Neural progenitor cell (in vitro differentiated cells): ENCODE data around the gene TMEM127. TPM values are rescaled to one million over a fixed set of nuclear protein-coding genes. Genes with fewer than 3 reads are reported as not detected.

Experiments
- DNase-seq: peaks from one replicate; pipeline ENCODE4 v3.0.0-alpha.2; 2016; ENCODE audit warnings: low spot score
- H2AFZ ChIP-seq: fragments of 200-600 bp; sonication (generic); replicated peaks from 2 replicates; pipeline ENCODE4 v1.6.1; 2016; ENCODE audit warnings: antibody characterized with exemption
- H3F3A ChIP-seq: fragments of 200-600 bp; sonication (generic); 2 replicates; pipeline ENCODE4 v1.6.1; 2016; ENCODE audit warnings: antibody characterized with exemption, low read depth
- H3K27ac ChIP-seq: fragments of 200-600 bp; sonication (generic); 2 replicates; pipeline ENCODE4 v1.5.1; 2016; ENCODE audit warnings: mild to moderate bottlenecking
- H3K27me3 ChIP-seq: fragments of 200-600 bp; sonication (generic); 2 replicates; pipeline ENCODE4 v1.6.1; 2016; ENCODE audit warnings: mild to moderate bottlenecking, moderate library complexity
- H3K36me3 ChIP-seq: fragments of 200-600 bp; sonication (generic); 2 replicates; pipeline ENCODE4 v1.5.1; 2016
- H3K4me1 ChIP-seq: fragments of 200-600 bp; sonication (generic); 2 replicates; pipeline ENCODE4 v1.6.1; 2016; ENCODE audit warnings: mixed run types
- H3K4me2 ChIP-seq: fragments of 200-600 bp; sonication (generic); 2 replicates; pipeline ENCODE4 v1.6.1; 2016
- H3K4me3 ChIP-seq: fragments of 200-600 bp; sonication (generic); 2 replicates; pipeline ENCODE4 v1.5.1; 2016
- H3K79me2 ChIP-seq: fragments of 200-600 bp; sonication (generic); 2 replicates; pipeline ENCODE4 v1.6.1; 2016; ENCODE audit warnings: low read depth
- H3K9ac ChIP-seq: fragments of 200-600 bp; sonication (generic); 2 replicates; pipeline ENCODE4 v1.6.1; 2016
- H3K9me3 ChIP-seq: fragments of 200-600 bp; sonication (generic); 2 replicates; pipeline ENCODE4 v1.5.1; 2016; ENCODE audit warnings: low read depth
- H4K20me1 ChIP-seq: fragments of 200-600 bp; sonication (generic); 2 replicates; pipeline ENCODE4 v1.6.1; 2016; ENCODE audit warnings: low read depth
- H3K27ac Mint-ChIP-seq: 3 replicates; pipeline ENCODE4 v1.8.0; 2021; ENCODE audit warnings: mixed read lengths
- H3K27me3 Mint-ChIP-seq: 2 replicates; pipeline ENCODE4 v1.8.0; 2022; ENCODE audit warnings: low read depth, mild to moderate bottlenecking, inconsistent platforms, moderate library complexity, mixed read lengths; ENCODE audit not compliant: insufficient read depth
- H3K36me3 Mint-ChIP-seq: 3 replicates; pipeline ENCODE4 v1.8.0; 2021; ENCODE audit warnings: mixed read lengths
- H3K4me1 Mint-ChIP-seq: 3 replicates; pipeline ENCODE4 v1.8.0; 2021; ENCODE audit warnings: mixed read lengths
- H3K4me3 Mint-ChIP-seq: 3 replicates; pipeline ENCODE4 v1.8.0; 2021; ENCODE audit warnings: mild to moderate bottlenecking, moderate library complexity, mixed read lengths
- H3K9me3 Mint-ChIP-seq: 3 replicates; pipeline ENCODE4 v1.8.0; 2020; ENCODE audit warnings: mixed read lengths
- CTCF ChIP-seq: fragments of 200-600 bp; sonication (generic); IDR thresholded peaks from 2 replicates; pipeline ENCODE4 v1.5.1; 2017; ENCODE audit warnings: antibody characterized with exemption, mild to moderate bottlenecking
- EZH2 ChIP-seq: fragments of 200-600 bp; sonication (generic); IDR thresholded peaks from 2 replicates; pipeline ENCODE4 v1.6.1; 2017; ENCODE audit warnings: antibody characterized with exemption, mild to moderate bottlenecking, moderate library complexity
- EZH2phosphoT487 ChIP-seq: fragments of 200-600 bp; sonication (generic); IDR thresholded peaks from 2 replicates; pipeline ENCODE4 v1.6.1; 2017; ENCODE audit warnings: antibody characterized with exemption
- total RNA-seq: library from RNA; depleted of rRNA; stranded (reverse); fragments of >200 nt; gene quantifications from 2 replicates; pipeline ENCODE4 v1.2.3, GENCODE V29; 2015; ENCODE audit warnings: low replicate concordance

The TMEM127 gene
- total RNA-seq, 1 donor from 2014 or later: 9.1 TPM

GRCh38 chr2:96241227-96241626, 24.6 kb downstream of the TMEM127 start:
- Histone ChIP-seq H3K27me3 (no peaks in the 10 kb centered on the region), H3K79me2 (no peaks in the 10 kb centered on the region), H3K4me2 (no peak overlapping the region), H3F3A (no peaks in the 10 kb centered on the region), H3K4me1 (no peaks in the 10 kb centered on the region), H2AFZ (no peak overlapping the region), H3K36me3 (no peaks in the 10 kb centered on the region), H3K9me3 (no peaks in the 10 kb centered on the region), H3K4me3 (no peak overlapping the region), H3K27ac (no peak overlapping the region), H4K20me1 (no peaks in the 10 kb centered on the region), H3K9ac (no peak overlapping the region)
- Mint-ChIP-seq H3K27me3 (no peaks in the 10 kb centered on the region), H3K4me1 (no peaks in the 10 kb centered on the region), H3K9me3 (no peaks in the 10 kb centered on the region), H3K27ac (no peak overlapping the region), H3K36me3 (peaks cover 2% of the 10 kb centered on the region), H3K4me3 (no peak overlapping the region)
- TF ChIP-seq CTCF (peak; percentile 21), EZH2 (no peak), EZH2phosphoT487 (no peak)
- peak; percentile 46 for DNase-seq

GRCh38 chr2:96240341-96241038, 25.3 kb downstream of the TMEM127 start:
- H3K9me3 Mint-ChIP-seq: no peaks in the 10 kb centered on the region
- Histone ChIP-seq H3K27me3 (no peaks in the 10 kb centered on the region), H3K4me2 (no peak overlapping the region), H3K9ac (no peak overlapping the region), H3F3A (no peaks in the 10 kb centered on the region), H3K36me3 (no peaks in the 10 kb centered on the region), H3K4me1 (no peaks in the 10 kb centered on the region), H3K4me3 (no peak overlapping the region), H3K79me2 (no peaks in the 10 kb centered on the region), H4K20me1 (no peaks in the 10 kb centered on the region), H2AFZ (no peak overlapping the region), H3K27ac (no peak overlapping the region), H3K9me3 (no peaks in the 10 kb centered on the region)
- no peaks in the 10 kb centered on the region for H3K27me3 Mint-ChIP-seq
- no peak for DNase-seq
- H3K27ac Mint-ChIP-seq: no peak overlapping the region
- peaks cover 2% of the 10 kb centered on the region for H3K36me3 Mint-ChIP-seq
- H3K4me1 Mint-ChIP-seq: no peaks in the 10 kb centered on the region
- no peak overlapping the region for H3K4me3 Mint-ChIP-seq
- TF ChIP-seq CTCF: no peak
- TF ChIP-seq EZH2phosphoT487: no peak
- no peak for TF ChIP-seq EZH2

- no peak overlapping the region for H3K27ac Mint-ChIP-seq
- TF ChIP-seq CTCF (no peak), EZH2phosphoT487 (no peak), EZH2 (no peak)
Measured at GRCh38 chr2:96239745-96240264, 26.0 kb downstream of the TMEM127 start.

More at GRCh38 chr2:96239745-96240264, 26.0 kb downstream of the TMEM127 start:
- Histone ChIP-seq H3K4me2 (no peak overlapping the region), H3K36me3 (no peaks in the 10 kb centered on the region), H2AFZ (no peak overlapping the region), H3K4me1 (no peaks in the 10 kb centered on the region), H3K79me2 (no peaks in the 10 kb centered on the region), H3K27me3 (no peaks in the 10 kb centered on the region), H3K9me3 (no peaks in the 10 kb centered on the region), H3K9ac (no peak overlapping the region), H4K20me1 (no peaks in the 10 kb centered on the region), H3F3A (no peaks in the 10 kb centered on the region), H3K27ac (no peak overlapping the region), H3K4me3 (no peak overlapping the region)
- Mint-ChIP-seq H3K4me3 (no peak overlapping the region), H3K27me3 (no peaks in the 10 kb centered on the region), H3K4me1 (no peaks in the 10 kb centered on the region), H3K9me3 (no peaks in the 10 kb centered on the region), H3K36me3 (peaks cover 2% of the 10 kb centered on the region)
- no peak for DNase-seq
